Iris pigment epithelial cell (primary cell): ENCODE data around the gene BIRC6.
"Not testable (repeated sequence)": the region's sequence is repeated elsewhere in the genome, so short reads cannot be mapped to it uniquely, and the experiment has no call there.

ENCODE experiments used
- DNase-seq: peaks from one replicate; pipeline ENCODE4 v3.0.0-alpha.2; 2011; ENCODE audit warnings: low read depth

The BIRC6 gene

DNA sequence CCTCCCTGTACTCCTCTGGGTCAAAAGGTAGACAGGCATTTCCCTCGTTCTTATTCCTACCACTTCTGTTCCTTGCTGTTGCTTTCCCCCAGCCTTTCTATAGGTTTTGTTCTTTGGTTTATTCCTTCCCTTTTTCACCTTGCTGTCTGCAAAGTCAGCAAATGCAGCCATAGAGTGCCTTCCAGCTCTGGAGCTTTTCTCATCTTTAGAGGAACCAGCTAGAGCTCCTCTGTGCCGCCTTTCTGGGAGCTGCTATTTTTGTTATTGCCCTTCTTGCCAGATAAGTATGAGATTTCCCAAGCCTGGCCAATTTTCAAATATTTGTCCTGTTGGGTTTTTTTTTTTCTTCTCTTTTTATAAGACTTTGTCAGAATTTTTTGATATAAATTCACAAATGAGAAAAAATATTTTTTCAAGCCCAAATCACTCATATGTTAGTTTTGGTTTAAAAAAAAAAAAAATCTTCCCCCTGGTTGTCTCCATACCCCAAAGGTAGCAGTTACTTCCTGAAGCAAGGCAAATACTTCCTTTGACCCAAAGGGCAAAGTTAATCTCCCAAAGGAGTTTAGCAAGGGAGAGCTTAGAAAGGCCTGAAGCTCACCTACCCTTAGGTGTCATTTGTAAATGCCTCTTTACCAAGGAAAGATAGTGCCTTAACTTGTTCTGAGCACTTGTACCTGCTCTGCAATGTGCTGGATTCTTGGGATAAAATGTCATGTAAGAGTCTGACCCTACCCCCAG, 265.9 kb downstream of the BIRC6 start:
- DNase-seq: no peak

DNA sequence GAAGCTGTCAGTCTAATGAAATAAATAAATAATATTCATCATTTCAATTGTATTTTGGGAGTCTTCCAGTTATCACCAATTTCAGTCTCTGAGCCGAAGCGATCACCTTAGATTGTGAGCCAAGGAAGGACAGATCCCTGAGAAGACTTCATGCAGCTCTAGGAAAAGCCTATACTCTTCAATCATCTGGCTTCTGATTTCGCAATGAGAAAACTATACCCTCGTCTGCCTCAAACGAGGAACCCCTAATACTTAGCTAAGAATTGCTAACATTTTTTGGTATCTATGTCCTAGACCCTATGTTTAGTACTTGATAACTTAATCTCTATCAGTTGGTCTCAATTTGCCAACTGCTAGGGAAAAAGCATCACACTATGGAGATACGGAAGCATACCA, 266.5 kb downstream of the BIRC6 start:
- DNase-seq: no peak

GRCh38 chr2:32624812-32625211, 268.0 kb downstream of the BIRC6 start:
- DNase-seq: no peak

DNA sequence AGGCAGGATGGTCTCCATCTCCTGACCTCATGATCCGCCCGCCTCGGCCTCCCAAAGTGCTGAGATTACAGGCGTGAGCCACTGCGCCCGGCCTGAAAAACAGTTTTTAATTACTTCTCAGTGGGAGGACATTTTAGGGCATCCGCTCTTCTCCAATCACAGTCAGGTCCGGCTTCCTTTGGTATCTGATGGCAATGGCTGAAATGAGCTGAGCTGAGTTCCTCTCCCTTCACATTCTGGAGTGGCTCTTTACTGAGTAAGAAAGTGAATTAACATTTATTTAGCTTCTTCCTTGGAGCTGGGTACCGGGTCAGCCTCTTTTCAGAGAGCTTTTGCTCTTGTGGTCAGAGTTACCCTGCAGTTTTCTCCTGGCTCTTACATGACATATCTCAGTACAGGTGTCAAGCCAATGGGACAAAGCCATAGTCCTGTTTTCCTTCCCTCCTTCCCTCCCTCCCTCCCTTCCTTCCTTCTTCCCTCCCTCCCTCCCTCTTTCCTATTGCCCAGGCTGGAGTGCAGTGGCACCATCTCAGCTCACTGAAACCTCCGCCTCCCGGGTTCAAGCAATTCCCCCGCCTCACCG, 269.9 kb downstream of the BIRC6 start:
- peak; percentile 6 for DNase-seq

GRCh38 chr2:32627441-32627813, 270.6 kb downstream of the BIRC6 start:
- DNase-seq: peak; percentile 57

- DNase-seq: peak; percentile 97
Observed at GRCh38 chr2:32627814-32628579, 271.2 kb downstream of the BIRC6 start, which contains the start of gene TTC27. Gene TTC27 (plus strand): TSS chr2:32628050. CDS start chr2:32628293, 243 bp downstream.

- DNase-seq: peak; percentile 83
Observed at GRCh38 chr2:32632089-32632488, 275.3 kb downstream of the BIRC6 start.

DNA sequence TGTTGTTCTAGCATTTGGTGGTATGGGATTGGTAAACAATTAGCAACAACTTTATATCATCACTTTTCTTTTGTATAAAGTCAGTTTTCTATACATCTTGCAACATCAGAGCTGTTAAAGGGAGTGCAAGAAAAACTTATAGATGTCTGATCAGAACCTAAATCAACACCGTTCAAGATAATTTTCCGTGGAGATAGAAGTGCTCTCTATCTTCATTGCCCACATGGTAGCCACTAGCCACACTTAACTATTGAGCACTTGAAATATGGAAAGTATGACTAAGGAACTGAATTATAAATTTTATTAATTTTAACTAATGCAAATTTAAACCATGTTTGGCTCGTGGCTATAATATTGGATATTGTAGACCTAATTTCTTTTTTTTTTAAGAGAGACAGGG, 276.2 kb downstream of the BIRC6 start:
- DNase-seq: no peak

- DNase-seq: not testable (repeated sequence)
Observed at GRCh38 chr2:32638548-32638947, 281.7 kb downstream of the BIRC6 start.

DNA sequence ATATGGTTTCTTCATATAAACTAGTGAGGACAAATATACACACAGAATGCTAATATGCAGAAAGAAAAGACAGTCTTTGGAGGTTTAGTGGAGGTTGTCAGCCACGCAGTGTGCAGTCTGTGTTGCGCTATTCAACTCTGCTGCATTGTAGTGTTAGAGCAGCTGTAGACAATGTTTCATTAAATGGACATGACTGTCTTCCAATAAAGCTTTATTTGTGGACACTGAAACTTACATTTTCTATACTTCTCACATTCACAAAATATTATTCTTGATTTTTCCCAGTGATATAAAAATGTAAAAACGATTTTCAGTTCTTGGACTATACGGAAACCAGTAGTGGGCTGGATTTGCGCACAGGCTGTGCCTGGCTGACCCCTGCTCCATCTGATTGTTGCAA, 284.4 kb downstream of the BIRC6 start:
- no peak for DNase-seq

DNA sequence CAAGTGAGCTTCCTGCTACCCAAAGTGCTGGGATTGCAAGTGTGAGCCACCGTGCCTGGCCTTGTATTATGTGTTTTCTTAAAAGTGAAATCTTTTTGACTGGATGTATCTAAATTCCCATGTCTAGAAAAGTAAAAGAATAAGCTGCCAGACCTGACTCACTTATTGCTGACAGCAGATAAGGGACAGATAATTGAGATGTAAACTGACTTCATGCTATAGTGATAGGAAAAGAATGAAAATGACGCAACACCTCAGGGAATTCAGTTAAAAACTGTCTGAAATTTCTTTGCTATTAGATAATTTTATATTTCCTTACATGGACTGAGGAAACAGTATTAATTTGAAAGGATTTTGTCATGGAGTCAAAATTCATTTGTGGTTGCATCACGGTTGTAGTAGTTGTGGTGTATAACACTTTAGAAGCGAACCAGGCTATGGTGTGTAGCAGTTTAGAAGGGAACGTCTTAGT, 290.4 kb downstream of the BIRC6 start:
- peak; percentile 93 for DNase-seq

- peak; percentile 11 for DNase-seq
Observed at GRCh38 chr2:32652555-32653209, 295.9 kb downstream of the BIRC6 start.

- DNase-seq: no peak
Observed at GRCh38 chr2:32656069-32656468, 299.2 kb downstream of the BIRC6 start.

- DNase-seq: peak; percentile 77
Observed at GRCh38 chr2:32663864-32664263, 307.0 kb downstream of the BIRC6 start.

- DNase-seq: no peak
Observed at GRCh38 chr2:32666704-32667103, 309.9 kb downstream of the BIRC6 start.

- DNase-seq: no peak
Observed at GRCh38 chr2:32668254-32668653, 311.4 kb downstream of the BIRC6 start.
